ENCODE measurements around the gene HOXC9. TPM values are rescaled to one million over a fixed set of nuclear protein-coding genes. Genes with fewer than 3 reads are reported as not detected.

Gene HOXC9
- total and polyA plus RNA-seq, 9 of the 15 experiments (the other 6 are each of a cell fraction or from before 2014, with no cell fraction given), result 1.1 to 10.5 (median 9.3) TPM

- intact Hi-C loops (cut with micrococcal nuclease), result no loop called here
- in situ Hi-C loops (cut with MboI), result no loop called here
- Histone ChIP-seq H2AFZ (ENCODE audit: low read depth, low read length) (no peak overlapping the region), H3K4me1 (replicated peaks in 1 of 2; ENCODE audit: control insufficient read depth in 2 of 2, insufficient read depth in 2 of 2, low read length in 2 of 2) (peaks cover 0 to 26% of the 10 kb centered on the region in 2 experiments; a peak in 2 of 5 replicates), H3K27me3 (ENCODE audit: control insufficient read depth in 2 of 2, insufficient read depth in 2 of 2, low read length in 2 of 2) (peaks cover 63 to 89% of the 10 kb centered on the region in 2 experiments), H3K36me3 (ENCODE audit: control insufficient read depth, insufficient read depth, low read length) (no peaks in the 10 kb centered on the region), H3K9ac (ENCODE audit: insufficient read depth in 1 of 2, low read depth in 2 of 2, low read length in 2 of 2) (no peak overlapping the region), H3K4me3 (no peak overlapping the region), H3K79me2 (ENCODE audit: control insufficient read depth, insufficient read depth, low read length) (no peaks in the 10 kb centered on the region), H3K27ac (ENCODE audit: extremely low read depth, low read depth, low read length) (no peak overlapping the region), H3K4me2 (ENCODE audit: insufficient read depth, low read length) (no peak overlapping the region), H3K9me3 (replicated peaks; ENCODE audit: control insufficient read depth, insufficient read depth, low read depth, low read length) (no peaks in the 10 kb centered on the region), H4K20me1 (replicated peaks; ENCODE audit: control insufficient read depth, insufficient read depth, low read length) (peaks cover 5% of the 10 kb centered on the region), H3K9me1 (ENCODE audit: control insufficient read depth, insufficient read depth, low read length) (no peaks in the 10 kb centered on the region)
- no peak for FAIRE-seq
- BruUV-seq (replicated peaks), result no TSS peak
- 0% methylated on average over 2 of the region's 2 CpGs for WGBS (ENCODE audit: insufficient coverage, low coverage, missing lambda C conversion rate)
- POLR2A ChIA-PET, result interaction anchor here (0.6 to 1.4 kb wide), 3 partner anchors 17 to 153 kb away, joined by 4 read pairs; no protein-coding TSS in a partner anchor
- ATAC-seq, result no peak
- DNase-seq (ENCODE audit: extremely low read depth in 1 of 4, low spot score in 3 of 4), result no peak
- CTCF ChIA-PET (ENCODE audit: low intra/inter-chr PET ratio), result no interaction called here
- TF ChIP-seq ATF6 (CRISPR knock-in tag; IDR thresholded peaks at IDR 0.05) (no peak), CHD7 (IDR thresholded peaks at IDR 0.05; ENCODE audit: low read depth, low read length) (no peak), ESRRB (CRISPR knock-in tag; IDR thresholded peaks at IDR 0.05; ENCODE audit: borderline replicate concordance) (no peak), FOXJ3 (CRISPR knock-in tag; IDR thresholded peaks at IDR 0.05) (no peak), DLX4 (CRISPR knock-in tag; IDR thresholded peaks at IDR 0.05) (no peak), ZNF224 (CRISPR knock-in tag; IDR thresholded peaks at IDR 0.05) (no peak), LCOR (CRISPR knock-in tag; IDR thresholded peaks at IDR 0.05) (no peak), HDAC6 (IDR thresholded peaks at IDR 0.05; ENCODE audit: low read depth, low read length) (no peak), RB1 (IDR thresholded peaks at IDR 0.05; ENCODE audit: low read depth) (no peak), BCOR (IDR thresholded peaks at IDR 0.05) (no peak)
Measured at GRCh38 chr12:53971686-53972085, 28.3 kb upstream of the HOXC9 start.
